Endothelial cell of umbilical vein (primary cell): ENCODE measurements around the gene WDR7. TPM values are rescaled to one million over a fixed set of nuclear protein-coding genes. Genes with fewer than 3 reads are reported as not detected.

Experiments used
- BruUV-seq: library from RNA; stranded (reverse); fragments of 400-500 nt; replicated peaks from 2 replicates; lab custom pipeline; 2021; lab: Mats Ljungman, UMichigan
- CTCF ChIA-PET: fragments of 300-600, 350-600 bp; sonication (Branson Sonifier 250); formaldehyde crosslinking; loops from one replicate; lab custom pipeline; 2021; ENCODE audit warnings: antibody characterized with exemption, inconsistent platforms; lab: Charles Lee
- POLR2A ChIA-PET: fragments of 300-600, 350-600 bp; sonication (Branson Sonifier 250); formaldehyde crosslinking; loops from one replicate; lab custom pipeline; 2021; ENCODE audit warnings: antibody characterized with exemption, inconsistent platforms; lab: Charles Lee
- DNase-seq: peaks from one replicate; pipeline ENCODE4 v3.0.0-alpha.2; 2011; ENCODE audit warnings: low read depth, low spot score
- FAIRE-seq: peaks from 2 replicates; lab custom pipeline; 2011; peaks lifted over from hg19 to GRCh38; lab: Jason Lieb, UNC
- H2AFZ ChIP-seq: 2 replicates; pipeline ENCODE4 v1.6.0; 2012; ENCODE audit warnings: low read depth, low read length, control low read depth, inconsistent platforms
- H3K27ac ChIP-seq: 2 replicates; pipeline ENCODE4 v1.5.1; 2011; ENCODE audit warnings: low read depth, mild to moderate bottlenecking, control low read depth, low read length, moderate library complexity; ENCODE audit not compliant: insufficient read depth
- H3K27me3 ChIP-seq, 2 experiments: 2 replicates each; pipeline versions ENCODE4 v1.6.0 to v1.6.1; 2011; ENCODE audit warnings: low read length in 2 of 2, mixed read lengths in 1 of 2; ENCODE audit not compliant: control insufficient read depth in 2 of 2, insufficient read depth in 2 of 2
- H3K36me3 ChIP-seq, 2 experiments: 2 replicates in 1 of 2; 3 replicates in 1 of 2; pipeline ENCODE4 v1.5.1; 2011; ENCODE audit warnings: low read length in 2 of 2, mild to moderate bottlenecking in 1 of 2, moderate library complexity in 1 of 2; ENCODE audit not compliant: control insufficient read depth in 2 of 2, insufficient read depth in 2 of 2; ENCODE audit errors: extremely low read depth in 1 of 2
- H3K4me1 ChIP-seq: 3 replicates; pipeline ENCODE4 v1.5.1; 2011; ENCODE audit warnings: mild to moderate bottlenecking, low read length; ENCODE audit not compliant: control insufficient read depth, insufficient read depth; ENCODE audit errors: extremely low read depth
- H3K4me2 ChIP-seq: 2 replicates; pipeline ENCODE4 v1.6.1; 2011; ENCODE audit warnings: low read length, control low read depth, mixed read lengths; ENCODE audit not compliant: insufficient read depth
- H3K4me3 ChIP-seq, 3 experiments: fragments of 200-600 bp in 1 of 3; sonication (generic), shearing (Covaris generic) in 1 of 3; replicated peaks in 1 of 3; 2 replicates each; pipeline ENCODE4 v1.5.1; 2011 to 2016; ENCODE audit warnings: control low read depth in 3 of 3, low read length in 3 of 3, mild to moderate bottlenecking in 2 of 3, inconsistent platforms in 1 of 3, low read depth in 1 of 3, moderate library complexity in 1 of 3; ENCODE audit not compliant: insufficient read depth in 1 of 3
- H3K79me2 ChIP-seq: 2 replicates; pipeline ENCODE4 v1.6.0; 2012; ENCODE audit warnings: low read length, inconsistent platforms; ENCODE audit not compliant: control insufficient read depth, insufficient read depth
- H3K9ac ChIP-seq: replicated peaks from 2 replicates; pipeline ENCODE3; 2011; ENCODE audit warnings: low read length, control low read depth; ENCODE audit not compliant: insufficient read depth; ENCODE audit errors: extremely low read depth
- H3K9me1 ChIP-seq: replicated peaks from 3 replicates; pipeline ENCODE4 v1.6.0; 2011; ENCODE audit warnings: mild to moderate bottlenecking, low read length; ENCODE audit not compliant: control insufficient read depth, insufficient read depth; ENCODE audit errors: extremely low read depth
- H3K9me3 ChIP-seq: replicated peaks from 2 replicates; pipeline ENCODE4 v1.5.1; 2012; ENCODE audit warnings: low read length, inconsistent platforms; ENCODE audit not compliant: control insufficient read depth, insufficient read depth
- H4K20me1 ChIP-seq: replicated peaks from 2 replicates; pipeline ENCODE3; 2011; ENCODE audit warnings: mild to moderate bottlenecking, low read length; ENCODE audit not compliant: control insufficient read depth, insufficient read depth; ENCODE audit errors: extremely low read depth
- CTCF ChIP-seq, 2 donors: IDR thresholded peaks; 1 replicate in 1 of 2; 2 replicates in 1 of 2; pipeline ENCODE4 v1.5.1; 2011; ENCODE audit warnings: low read length in 2 of 2, mild to moderate bottlenecking in 2 of 2, moderate library complexity in 2 of 2, control low read depth in 1 of 2, inconsistent platforms in 1 of 2, low read depth in 1 of 2; ENCODE audit not compliant: insufficient read depth in 1 of 2; ENCODE audit errors: extremely low read depth in 1 of 2
- EZH2 ChIP-seq: IDR thresholded peaks from 2 replicates; pipeline ENCODE4 v1.6.1; 2012; ENCODE audit warnings: borderline replicate concordance, low read depth, mild to moderate bottlenecking, moderate library complexity, low read length, inconsistent platforms; ENCODE audit not compliant: severe bottlenecking
- FOS ChIP-seq: IDR thresholded peaks from 2 replicates; pipeline ENCODE4 v1.6.1; 2011; ENCODE audit warnings: mild to moderate bottlenecking, low read length, moderate library complexity, borderline replicate concordance; ENCODE audit not compliant: insufficient read depth
- GATA2 ChIP-seq: IDR thresholded peaks from 2 replicates; pipeline ENCODE4 v1.7.0; 2011; ENCODE audit warnings: low read depth, mild to moderate bottlenecking, moderate library complexity, mixed read lengths, low read length; ENCODE audit not compliant: insufficient read length, insufficient read depth
- JUN ChIP-seq: IDR thresholded peaks from 2 replicates; pipeline ENCODE4 v1.6.1; 2011; ENCODE audit warnings: borderline replicate concordance, low read depth; ENCODE audit not compliant: insufficient read length, insufficient read depth
- MAX ChIP-seq: IDR thresholded peaks from 2 replicates; pipeline ENCODE4 v1.6.1; 2011; ENCODE audit not compliant: insufficient read depth, insufficient read length
- MYC ChIP-seq: IDR thresholded peaks from one replicate; pipeline ENCODE4 v1.6.1; 2011; ENCODE audit warnings: mild to moderate bottlenecking, low read depth, low read length
- POLR2A ChIP-seq: IDR thresholded peaks from 2 replicates; pipeline ENCODE4 v1.6.1; 2012; ENCODE audit warnings: low read depth, mild to moderate bottlenecking, control low read depth, low read length
- POLR2AphosphoS5 ChIP-seq: IDR thresholded peaks from 2 replicates; pipeline ENCODE4 v1.6.1; 2012; ENCODE audit warnings: low read depth, mild to moderate bottlenecking, control low read depth, low read length, moderate library complexity; ENCODE audit not compliant: insufficient read depth
- dilution Hi-C: fragments of 300-500 bp; cut with MboI; formaldehyde crosslinking; loops from one replicate; pipeline ENCODE4 v1.15.0; 2019; ENCODE audit warnings: low sequenced_read_pairs; ENCODE audit not compliant: extremely low pct_ligation_motif_present
- intact Hi-C: fragments of 100-400 bp; cut with micrococcal nuclease; formaldehyde crosslinking; loops from one replicate; pipeline ENCODE4 v1.10.0; 2022
- polyA plus RNA-seq, 4 experiments: library from polyadenylated mRNA; depleted of rRNA in 3 of 4; stranded (reverse) in 3 of 4; unstranded in 1 of 4; fragments of >200 nt; gene quantifications; 2 replicates each; pipeline versions ENCODE4 v1.2.1 to v1.2.3, GENCODE V29; 2011 to 2012; ENCODE audit warnings: missing spikeins in 1 of 4
- total RNA-seq: library from RNA; stranded (reverse); gene quantifications from 2 replicates; pipeline ENCODE4 v1.2.3, GENCODE V29; 2021

WDR7 gene
- total and polyA plus RNA-seq, 2 donors (not counting 3 experiments of a cell fraction or from before 2014, with no cell fraction given): 5.9 to 19.0 TPM

- Histone ChIP-seq H3K27me3 (no peaks in the 10 kb centered on the region), H3K4me2 (no peak overlapping the region), H4K20me1 (no peaks in the 10 kb centered on the region), H3K36me3 (no peaks in the 10 kb centered on the region), H3K9me3 (no peaks in the 10 kb centered on the region), H3K79me2 (no peaks in the 10 kb centered on the region), H3K27ac (no peak overlapping the region), H3K9ac (no peak overlapping the region), H3K4me3 (no peak overlapping the region), H3K4me1 (peaks cover 2% of the 10 kb centered on the region), H3K9me1 (no peaks in the 10 kb centered on the region), H2AFZ (no peak overlapping the region)
- no TSS peak for BruUV-seq
- TF ChIP-seq CTCF (IDR thresholded peaks at IDR 0.05; ENCODE audit: extremely low read depth in 1 of 2, insufficient read depth in 1 of 2, low read depth in 1 of 2, low read length in 2 of 2): no peak
- TF ChIP-seq GATA2: no peak
- TF ChIP-seq JUN: no peak
- TF ChIP-seq FOS: no peak
- no peak for TF ChIP-seq MYC
- no peak for TF ChIP-seq POLR2A
- TF ChIP-seq EZH2: no peak
- no peak for TF ChIP-seq MAX
- TF ChIP-seq POLR2AphosphoS5: no peak
- intact Hi-C loops (no loop called here), dilution Hi-C loops (no loop called here)
- DNase-seq: no peak
- ChIA-PET POLR2A (no interaction called here), CTCF (no interaction called here)
- no peak for FAIRE-seq
Measured at GRCh38 chr18:57081899-57082298, 430.7 kb downstream of the WDR7 start.
